Stimulated activated naive CD8-positive, alpha-beta T cell treated with anti-CD3 and anti-CD28 coated beads, Interleukin-15, Interleukin-2, amounts not matched to agents 100 U/mL and 50 U/mL, for 24 hours (primary cell): Measurements from ENCODE around the gene MTMR2.
A peak's percentile ranks its signal among the peaks of the same experiment; 100 is the strongest.

Experiments used
- ATAC-seq: fragments of 150-1000 bp; cut with Tn5 transposase; one replicate; pipeline ENCODE4 v1.10.0; 2021
- DNase-seq: peaks from one replicate; pipeline ENCODE4 v3.0.0; 2021

MTMR2 gene

DNA sequence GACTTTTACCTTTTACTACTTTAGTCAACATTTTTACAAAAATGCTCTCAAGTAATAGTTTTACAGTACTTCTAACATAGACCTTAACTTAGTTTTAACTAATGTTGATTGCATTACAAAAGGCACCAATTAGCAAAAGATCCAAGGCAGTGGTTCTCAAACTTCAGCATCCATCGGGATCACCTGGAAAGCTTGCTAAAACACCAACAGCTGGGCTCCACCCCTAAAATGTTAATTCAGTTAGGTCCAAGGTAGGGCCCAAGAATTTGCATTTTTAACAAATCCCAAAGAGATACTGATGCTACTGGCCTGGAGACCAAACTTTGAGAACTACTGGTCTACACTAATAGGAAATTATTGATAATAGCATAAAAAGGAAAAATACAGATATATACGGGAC is 5.9 kb downstream of the MTMR2 start:
- ATAC-seq: no peak
- DNase-seq: no peak

DNA sequence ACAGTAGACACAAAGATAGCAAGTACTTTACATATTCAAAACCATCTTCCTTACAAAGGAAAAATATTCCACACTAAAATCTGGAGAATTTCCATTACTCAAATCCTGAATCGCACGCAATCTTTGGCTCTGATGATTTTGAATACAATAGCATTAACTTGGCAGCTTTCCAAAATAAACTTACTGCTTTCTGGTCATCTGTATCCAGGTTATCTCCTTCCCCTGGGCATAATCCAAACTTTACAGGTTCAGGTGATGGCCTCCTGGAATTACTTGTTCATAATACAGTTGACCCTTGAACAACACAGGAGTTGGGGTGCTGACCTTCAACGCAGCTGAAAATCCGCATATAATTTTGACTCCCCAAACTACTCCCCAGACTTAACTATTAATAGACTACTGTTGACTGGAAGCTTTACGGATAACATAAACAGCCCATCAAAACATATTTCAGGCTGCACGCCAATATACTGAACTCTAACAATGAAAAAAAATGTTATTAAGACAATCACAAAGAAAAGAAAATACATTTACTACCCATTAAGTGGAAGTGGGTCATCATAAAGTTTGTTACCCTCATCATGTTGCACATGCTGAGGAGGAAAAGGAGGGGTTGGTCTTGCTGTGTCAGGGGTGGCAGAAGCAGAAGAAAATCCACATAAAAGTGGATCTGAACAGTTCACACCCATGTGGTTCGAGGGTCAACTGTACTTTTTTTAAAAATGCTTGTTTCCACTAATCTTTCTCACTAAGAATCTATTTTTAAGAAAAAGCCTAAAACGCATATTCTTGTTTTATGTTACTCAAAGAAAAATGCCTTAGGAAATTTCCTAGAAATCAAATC is 6.5 kb downstream of the MTMR2 start:
- DNase-seq: no peak
- ATAC-seq: no peak

DNA sequence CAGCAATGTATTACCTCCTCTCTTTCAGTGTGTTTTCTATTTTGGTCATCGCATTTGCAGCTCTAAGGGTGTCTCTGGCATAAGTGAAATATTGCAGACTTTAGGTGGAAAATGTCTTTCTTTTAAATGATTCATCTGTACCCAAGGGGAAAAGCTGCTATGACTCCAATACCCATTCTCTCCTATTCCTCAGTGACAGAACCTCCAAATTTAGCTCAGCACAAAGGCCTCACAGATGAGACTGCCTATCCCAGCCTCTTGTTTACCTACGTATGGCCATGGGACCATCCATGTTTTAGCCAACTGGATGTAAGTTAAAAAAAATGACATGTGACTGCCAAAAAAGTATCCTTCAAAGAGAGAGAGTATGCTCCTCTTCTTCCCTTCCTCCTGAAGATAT is 7.9 kb downstream of the MTMR2 start:
- ATAC-seq: no peak

DNA sequence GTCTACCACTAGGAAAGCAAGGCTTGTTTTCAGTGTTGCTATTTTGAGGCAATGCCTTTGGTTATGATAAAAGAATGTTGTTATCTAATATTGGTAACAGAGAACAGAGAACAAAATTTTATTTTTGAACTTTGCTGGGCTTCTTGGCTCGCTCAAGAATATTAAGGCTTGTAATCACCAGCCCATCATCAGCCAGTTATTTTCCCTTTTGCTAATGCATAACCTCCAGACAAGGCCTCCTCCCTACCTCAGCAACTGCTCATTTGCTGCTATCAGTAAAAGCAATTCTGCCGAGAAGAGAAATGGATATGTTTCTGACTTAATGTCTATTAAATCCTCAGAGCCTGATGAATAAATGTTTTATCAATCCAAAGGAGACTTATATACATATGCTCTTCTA is 8.9 kb downstream of the MTMR2 start:
- DNase-seq (no peak), ATAC-seq (no peak)

More for the DNA sequence above, 7.9 kb downstream of the MTMR2 start:
- DNase-seq: no peak

DNA sequence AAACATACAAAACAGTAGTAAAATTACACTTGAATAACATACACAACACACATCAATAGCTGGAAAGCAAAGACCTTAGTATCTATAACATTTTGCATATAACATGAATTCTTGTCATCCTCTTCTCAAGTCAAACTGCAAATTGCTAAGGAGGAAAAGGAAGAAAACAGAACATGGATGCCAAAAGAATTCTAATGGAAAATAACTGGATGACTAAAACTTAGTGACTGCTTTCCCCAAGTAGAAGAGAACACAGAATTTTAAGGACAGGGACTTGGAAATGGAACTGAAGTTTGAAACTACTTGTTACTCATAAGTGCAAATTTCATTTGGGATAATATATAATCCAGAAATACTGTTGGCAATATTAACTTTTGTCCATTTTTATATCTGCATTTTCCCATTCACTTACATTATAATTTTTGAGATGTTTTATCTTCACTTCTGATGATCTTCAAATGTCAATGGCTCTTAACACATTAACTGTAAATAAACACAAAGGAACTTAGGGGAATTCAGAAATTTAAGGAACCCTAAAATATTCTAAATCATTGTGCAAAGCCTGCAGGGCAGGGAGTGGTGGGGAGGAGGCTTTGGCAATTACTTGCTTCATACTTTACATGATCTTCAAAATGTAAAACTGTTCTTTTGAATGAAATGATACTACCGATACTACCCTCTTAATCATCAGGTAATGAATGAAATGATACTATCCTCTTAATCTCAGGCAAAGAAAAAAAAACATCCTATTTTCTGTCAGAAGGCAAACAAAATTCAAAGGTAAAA is 9.9 kb downstream of the MTMR2 start:
- no peak for DNase-seq
- ATAC-seq: no peak

DNA sequence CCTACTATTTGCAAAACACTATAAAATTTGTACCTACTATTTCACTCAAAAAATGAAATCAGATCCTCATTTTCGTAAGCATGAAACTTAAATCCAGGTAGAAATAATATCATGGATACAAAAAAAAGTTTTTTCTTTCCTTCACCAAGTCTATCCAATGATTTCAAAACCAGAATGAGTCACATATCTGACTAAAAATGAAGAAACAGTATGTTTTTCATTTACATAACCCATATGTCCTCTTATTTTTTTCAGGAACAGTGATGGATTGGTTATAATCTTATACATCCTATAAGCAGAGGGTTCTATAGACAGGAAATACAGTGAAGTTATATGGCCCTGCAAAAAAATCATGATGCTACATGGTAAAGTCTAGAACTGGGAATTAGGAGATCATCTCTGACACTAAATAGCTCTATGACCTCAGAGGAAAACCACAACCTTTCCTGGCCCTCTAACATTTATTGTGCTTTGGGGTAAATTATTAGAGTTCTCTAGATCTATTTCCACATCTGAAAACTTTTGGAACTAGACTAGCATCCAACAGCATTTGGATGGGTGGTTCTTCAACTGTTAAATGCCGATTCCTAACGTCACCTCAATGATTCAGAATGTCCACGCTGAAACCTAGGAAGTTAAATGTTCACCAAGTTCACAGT is 10.9 kb downstream of the MTMR2 start:
- no peak for ATAC-seq
- DNase-seq: no peak

DNA sequence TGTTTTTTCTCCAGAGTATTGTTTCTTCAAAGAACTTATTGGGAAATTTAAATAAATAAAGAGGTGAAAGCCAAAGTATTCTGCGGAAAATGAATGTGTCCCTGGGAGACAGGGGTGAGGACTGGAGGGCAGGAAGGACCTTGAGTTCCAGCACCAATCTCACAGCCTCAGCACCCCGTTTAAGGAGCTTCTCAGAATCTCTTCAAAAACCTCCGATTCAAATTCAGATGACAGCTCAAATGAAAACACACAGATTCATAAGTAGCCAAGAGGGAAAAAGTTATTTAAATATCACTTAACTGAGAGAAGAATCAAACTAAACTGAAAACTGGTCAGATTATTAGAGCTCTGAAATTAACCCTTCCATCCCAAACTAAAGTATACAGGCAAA is 12.5 kb downstream of the MTMR2 start:
- DNase-seq (no peak), ATAC-seq (no peak)

DNA sequence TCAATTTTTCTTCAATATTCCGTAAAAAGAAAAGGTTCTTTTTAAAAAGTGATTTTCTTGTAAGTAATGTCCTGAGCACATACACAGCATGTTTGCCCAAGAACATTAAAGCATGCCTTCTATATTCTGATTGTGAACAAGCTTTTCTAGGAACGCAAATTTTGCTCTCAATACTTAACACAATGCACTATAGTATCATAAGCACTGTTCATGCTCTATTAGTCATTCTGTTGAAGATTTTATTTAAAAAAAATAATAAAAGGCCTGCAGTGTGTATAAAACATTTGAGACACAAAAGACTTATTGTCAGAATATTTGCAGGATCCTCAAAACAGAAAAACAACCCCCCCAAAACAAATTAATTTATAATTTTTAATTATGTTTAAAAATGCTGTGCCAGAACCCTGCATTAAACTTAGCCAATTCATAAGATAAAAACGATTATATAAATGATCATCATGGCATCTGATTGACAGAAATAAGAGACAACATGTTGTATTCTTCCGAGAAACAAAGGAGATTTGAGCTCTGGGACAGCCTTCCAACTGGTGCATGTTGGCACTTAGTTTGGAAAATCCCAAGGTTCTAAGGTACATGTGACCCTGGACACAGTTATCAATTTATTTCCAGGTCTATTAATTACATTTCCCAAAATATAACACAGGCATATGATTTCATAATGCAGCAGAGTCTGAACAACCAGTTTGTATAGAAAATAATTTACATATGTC is 13.1 kb downstream of the MTMR2 start:
- DNase-seq: no peak
- ATAC-seq: no peak

DNA sequence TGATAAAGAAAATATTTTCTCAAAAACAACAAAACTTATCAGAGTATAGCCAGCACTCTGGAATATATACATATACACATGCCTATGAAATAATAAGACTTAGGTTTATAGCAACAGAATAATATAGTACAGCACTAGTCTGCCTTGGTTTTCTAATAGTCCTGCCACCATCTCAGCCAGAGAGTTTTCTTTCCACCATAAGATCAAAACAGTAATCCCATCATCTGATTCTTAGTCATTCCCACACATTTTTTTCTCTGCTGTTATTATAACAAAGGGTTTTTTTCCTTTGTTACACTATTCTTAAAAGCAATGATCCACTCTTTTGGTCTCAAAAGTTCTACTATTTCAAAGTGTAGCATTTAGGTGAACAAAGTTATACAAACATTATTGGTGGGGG is 15.1 kb downstream of the MTMR2 start:
- DNase-seq (no peak), ATAC-seq (no peak)

DNA sequence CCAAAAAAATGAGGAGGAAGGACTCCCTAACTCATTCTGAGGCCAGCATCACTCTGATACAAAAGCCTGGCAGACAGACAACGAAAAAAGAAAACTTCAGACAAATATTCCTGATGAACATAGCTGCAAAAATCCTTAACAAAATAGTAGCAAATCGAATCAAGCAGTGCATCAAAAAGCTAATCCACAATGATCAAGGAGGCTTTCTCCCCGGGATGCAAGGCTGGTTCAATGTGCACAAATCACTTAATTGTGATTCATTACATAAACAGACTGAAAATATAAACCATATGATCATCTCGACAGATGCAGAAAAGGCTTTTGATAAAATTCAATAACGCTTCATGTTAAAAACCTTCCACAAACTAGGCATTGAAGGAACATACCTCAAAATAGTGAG is 16.4 kb downstream of the MTMR2 start:
- no peak for ATAC-seq
- no peak for DNase-seq

DNA sequence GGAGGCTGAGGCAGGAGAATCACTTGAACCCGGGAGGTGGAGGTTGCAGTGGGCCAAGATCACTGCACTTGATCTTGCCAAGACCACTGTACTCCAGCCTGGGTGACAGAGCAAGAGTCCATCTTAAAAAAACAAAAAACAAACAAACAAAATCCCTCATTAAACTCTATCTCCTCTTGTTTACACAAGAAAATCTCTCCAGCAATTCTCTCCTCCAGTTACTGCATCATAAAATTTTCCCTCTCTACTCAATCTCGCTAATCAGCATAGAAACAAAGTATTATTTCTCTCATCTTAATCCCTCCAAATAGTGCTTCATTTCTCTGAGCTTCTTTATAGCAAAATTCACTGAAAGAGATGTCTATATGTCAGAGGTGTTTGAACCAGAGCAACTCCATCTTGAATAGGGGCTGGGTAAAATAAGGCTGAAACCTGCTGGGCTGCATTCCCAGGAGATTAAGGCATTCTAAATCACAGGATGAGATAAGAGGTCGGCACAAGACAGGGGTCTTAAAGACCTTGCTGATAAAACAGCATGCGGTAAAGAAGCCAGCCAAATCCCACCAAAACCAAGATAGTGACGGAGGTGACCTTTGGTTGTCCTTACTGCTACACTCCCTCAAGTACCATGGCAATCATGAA is 19.8 kb downstream of the MTMR2 start:
- no peak for ATAC-seq
- no peak for DNase-seq

DNA sequence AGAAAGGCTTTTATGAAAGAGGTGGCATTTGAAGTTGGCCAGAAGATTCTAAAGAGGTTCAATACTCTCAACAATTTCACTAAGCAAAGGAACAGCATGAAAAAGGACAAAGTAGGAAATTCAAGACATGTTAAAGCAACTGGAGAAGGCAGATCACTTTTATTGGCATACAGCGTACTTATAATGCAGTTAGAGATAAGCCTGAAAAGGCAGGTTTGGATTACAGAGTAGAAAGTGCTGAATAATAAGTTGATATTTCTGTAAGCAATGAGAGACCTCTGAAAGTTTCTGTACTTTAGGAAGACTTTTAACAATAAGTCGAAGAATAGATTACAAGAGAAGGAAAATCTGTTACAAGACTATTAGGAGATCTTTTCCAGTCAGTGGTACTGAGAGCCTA is 25.1 kb downstream of the MTMR2 start:
- no peak for DNase-seq
- no peak for ATAC-seq

DNA sequence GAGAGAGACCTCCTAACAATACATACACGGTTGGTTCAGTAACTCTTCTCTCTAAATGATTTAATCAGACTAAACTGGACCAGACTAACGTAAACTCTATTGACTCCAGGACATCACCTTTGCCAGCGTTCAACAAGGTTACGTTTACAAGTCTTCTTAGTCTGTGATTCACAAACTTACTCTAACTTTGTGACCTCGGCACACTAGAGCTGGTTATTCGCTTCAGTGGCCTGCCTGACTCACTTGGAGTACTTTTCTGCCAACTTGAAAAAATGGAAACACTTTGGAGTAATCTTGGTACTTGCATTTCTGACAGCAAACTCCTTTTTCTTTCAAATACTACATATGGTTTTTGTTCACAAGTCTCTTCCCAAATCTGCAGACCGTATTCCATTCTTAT is 26.2 kb downstream of the MTMR2 start:
- ATAC-seq (no peak), DNase-seq (no peak)

DNA sequence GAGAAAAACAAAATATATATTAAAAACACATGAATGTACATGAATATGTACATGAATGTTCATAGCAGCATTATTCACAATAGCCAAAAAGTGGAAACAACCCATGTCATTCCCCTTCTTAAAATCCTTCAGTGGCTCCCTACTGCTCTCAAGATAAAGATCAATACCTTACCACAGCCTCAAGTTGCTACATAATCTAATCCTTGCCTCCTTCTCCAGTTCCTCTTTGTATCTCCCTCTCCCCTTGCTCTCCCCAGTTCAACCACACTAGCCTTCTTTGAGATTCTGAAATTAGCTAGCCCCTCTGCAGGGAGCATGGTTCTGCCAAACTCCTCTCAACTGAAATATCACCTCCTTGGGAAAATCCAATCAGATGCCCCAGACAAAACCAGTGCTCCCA is 28.1 kb downstream of the MTMR2 start:
- no peak for ATAC-seq
- DNase-seq: no peak

DNA sequence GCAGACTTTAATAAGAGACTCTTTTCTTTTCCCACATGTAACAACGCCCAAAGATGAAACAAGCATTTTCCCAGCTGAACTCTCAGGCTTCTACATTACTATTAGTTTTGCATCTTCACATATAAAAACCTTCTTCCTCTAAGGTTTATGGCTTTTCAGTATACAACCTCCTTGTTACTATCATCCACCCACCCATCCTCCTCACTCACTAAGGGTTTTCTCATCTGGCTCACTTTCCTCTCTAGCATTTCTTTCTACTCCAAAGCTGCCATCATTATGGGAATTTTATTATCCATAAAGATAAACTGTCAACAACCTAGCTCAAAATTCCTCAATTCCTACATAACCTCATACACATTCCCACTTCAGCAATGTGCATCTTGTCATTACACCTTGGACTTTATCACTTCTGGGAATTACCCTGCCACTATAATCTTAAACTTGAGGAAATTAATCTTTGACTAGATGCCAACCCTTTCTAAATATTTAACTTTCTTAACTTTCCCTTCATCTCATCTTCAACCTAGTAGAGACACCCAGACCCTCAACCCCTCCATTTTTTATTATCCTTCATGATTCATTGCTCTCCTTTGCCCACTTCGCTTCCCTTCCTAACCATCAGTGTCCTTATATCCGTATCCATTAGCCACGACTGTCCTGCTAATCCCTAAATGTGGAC is 30.9 kb downstream of the MTMR2 start:
- ATAC-seq (no peak), DNase-seq (no peak)

DNA sequence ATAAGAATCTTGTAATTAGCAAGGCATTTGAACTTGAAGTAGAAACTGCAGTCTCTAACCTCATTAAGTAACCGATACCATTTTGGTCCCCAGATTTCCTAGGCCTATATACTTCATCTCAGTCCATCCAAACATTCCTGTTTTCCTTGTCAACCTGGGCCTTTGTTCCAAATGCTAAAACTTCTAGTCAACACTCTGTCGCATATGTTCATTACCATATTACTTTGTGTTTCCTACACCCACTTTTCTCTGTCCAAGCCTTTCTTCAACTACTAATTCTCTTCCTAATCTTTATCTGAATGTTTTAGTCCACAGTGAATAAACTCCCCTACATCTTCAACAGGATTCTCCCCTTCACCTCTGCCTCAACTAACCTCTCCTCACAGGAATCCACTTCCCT is 31.4 kb downstream of the MTMR2 start:
- no peak for ATAC-seq
- no peak for DNase-seq

DNA sequence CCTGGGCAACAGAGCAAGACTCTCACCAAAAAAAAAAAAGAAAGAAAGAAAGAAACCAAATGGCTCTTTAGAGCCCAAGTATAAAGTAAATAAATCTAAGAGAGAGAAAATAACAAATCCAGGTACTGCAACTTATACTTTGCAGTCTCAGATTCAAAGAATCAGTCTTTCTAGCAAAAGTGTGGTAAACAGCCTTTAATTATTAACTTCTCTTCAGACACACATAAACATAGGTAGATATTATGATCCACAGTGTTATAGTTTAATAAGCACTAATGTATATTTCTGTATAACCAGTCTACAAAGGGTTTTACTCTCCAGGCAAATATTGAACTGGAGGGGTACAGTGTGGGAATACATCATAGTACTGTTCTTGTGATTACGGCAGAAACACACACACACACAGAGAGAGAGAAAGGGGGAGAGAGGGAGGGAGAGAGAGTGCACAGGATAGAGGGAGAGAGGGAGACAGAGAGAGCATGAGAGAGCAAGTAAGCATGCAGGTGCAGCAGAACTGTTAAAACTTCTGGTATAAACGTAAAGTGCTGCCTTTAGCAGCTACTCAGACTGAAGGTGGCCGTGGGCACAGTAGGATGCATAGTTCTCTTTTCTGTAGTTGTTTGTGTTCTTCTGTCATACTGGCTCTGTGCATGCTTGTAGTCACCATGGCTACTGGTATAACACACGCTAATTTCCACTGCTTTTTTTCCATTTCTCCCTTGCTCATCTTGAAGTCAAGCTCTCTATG is 32.3 kb downstream of the MTMR2 start:
- ATAC-seq: peak; percentile 57

DNA sequence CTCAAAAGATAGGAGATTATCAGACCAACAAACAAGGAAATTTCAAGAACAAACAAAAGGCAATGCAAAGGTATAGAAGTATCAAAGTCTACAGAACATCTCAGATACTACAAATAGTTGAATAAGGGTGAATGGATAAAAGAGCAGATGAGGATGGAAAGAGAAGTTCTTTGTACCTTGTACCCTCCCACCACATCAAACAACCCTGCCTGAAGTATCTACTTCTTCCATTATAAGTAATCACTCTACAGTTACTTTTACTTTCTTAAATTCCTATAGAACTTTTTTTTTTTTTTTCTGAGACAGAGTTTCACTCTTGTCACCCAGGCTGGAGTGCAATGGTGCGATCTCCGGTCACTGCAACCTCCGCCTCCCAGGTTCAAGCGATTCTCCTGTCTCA is 35.1 kb downstream of the MTMR2 start:
- no peak for ATAC-seq
- DNase-seq: no peak

More for the DNA sequence above, 32.3 kb downstream of the MTMR2 start:
- no peak for DNase-seq

DNA sequence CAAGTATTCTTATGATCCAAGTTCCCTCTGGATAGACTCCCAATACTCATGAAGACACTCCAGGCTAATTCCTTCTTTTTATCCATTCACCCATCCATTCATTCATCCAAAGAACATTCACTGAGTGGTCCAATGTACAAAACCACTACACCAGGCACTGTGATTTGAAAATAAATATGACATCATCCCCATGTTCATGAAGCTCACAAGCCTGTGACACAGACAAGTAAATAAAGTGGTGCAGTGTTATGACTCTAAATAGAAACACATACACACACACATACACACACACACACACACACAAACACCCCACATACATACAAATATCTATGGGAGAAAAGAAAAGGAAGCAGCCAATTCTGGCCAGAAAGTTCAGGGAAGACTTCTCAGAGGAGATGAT is 35.5 kb downstream of the MTMR2 start:
- ATAC-seq (no peak), DNase-seq (no peak)

DNA sequence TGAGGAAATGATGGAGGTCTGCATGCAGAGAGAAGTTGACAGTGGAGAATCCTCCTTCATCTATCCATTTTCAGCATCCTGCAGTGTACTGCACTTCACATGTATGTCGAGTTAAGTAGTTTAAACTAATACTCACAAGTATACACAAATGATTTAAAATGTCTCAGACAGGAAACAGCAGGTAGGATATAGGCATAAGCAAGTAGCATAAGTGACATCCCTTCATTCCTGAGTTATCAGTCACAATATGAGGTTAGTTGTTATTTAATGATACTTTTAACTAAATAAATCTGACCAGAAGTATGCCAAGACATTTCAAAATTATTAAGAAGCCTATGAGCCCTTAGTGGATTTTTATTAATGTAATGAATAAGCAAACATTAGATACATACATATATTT is 37.4 kb downstream of the MTMR2 start:
- DNase-seq (no peak), ATAC-seq (no peak)

DNA sequence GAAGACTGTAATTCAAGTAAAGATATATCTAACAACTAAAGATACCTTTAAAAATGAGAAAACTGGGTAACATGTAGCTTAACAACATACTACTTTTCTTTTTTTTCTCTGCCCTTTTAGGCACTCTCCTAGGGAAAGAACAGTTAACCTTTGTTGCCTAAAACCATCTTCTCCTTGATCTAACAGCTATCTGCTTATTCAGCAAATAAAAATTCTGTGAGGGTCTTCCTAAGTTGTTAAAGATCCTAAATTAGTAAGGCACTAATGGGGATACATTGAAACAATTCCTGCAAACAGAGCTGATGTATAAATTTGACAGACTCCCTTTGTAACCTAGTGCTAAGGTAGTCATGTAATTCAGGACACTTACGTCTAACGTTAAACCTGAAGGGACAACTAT is 39.1 kb downstream of the MTMR2 start:
- no peak for DNase-seq
- no peak for ATAC-seq
